ENCODE measurements around the gene L3MBTL2.

GRCh38 chr22:41169157-41169556 lies 36.0 kb upstream of the L3MBTL2 start:
- TF ChIP-seq, protein P1, sequence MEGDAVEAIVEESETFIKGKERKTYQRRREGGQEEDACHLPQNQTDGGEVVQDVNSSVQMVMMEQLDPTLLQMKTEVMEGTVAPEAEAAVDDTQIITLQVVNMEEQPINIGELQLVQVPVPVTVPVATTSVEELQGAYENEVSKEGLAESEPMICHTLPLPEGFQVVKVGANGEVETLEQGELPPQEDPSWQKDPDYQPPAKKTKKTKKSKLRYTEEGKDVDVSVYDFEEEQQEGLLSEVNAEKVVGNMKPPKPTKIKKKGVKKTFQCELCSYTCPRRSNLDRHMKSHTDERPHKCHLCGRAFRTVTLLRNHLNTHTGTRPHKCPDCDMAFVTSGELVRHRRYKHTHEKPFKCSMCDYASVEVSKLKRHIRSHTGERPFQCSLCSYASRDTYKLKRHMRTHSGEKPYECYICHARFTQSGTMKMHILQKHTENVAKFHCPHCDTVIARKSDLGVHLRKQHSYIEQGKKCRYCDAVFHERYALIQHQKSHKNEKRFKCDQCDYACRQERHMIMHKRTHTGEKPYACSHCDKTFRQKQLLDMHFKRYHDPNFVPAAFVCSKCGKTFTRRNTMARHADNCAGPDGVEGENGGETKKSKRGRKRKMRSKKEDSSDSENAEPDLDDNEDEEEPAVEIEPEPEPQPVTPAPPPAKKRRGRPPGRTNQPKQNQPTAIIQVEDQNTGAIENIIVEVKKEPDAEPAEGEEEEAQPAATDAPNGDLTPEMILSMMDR (IDR thresholded peaks at IDR 0.05): no peak
- no peak for TF ChIP-seq ZFX (IDR thresholded peaks at IDR 0.05; ENCODE audit: borderline replicate concordance)

Measured in 22Rv1 (cell line).